Activated gamma-delta T cell (primary cell): ENCODE measurements around the gene CARMIL3.
"Not testable (repeated sequence)": the region's sequence is repeated elsewhere in the genome, so short reads cannot be mapped to it uniquely, and the experiment has no call there.

Experiments
- DNase-seq: peaks from one replicate; lab custom pipeline; 2025; lab: John Stamatoyannopoulos, UW

The CARMIL3 gene

GRCh38 chr14:24036963-24037657 is 14.7 kb upstream of the CARMIL3 start:
- not testable (repeated sequence) for DNase-seq

- no peak for DNase-seq
These were observed 14.2 kb upstream of the CARMIL3 start for GRCh38 chr14:24037658-24038037.

GRCh38 chr14:24038686-24039085 is 13.1 kb upstream of the CARMIL3 start:
- DNase-seq: no peak

GRCh38 chr14:24040692-24041091 is 11.1 kb upstream of the CARMIL3 start:
- no peak for DNase-seq

GRCh38 chr14:24042746-24043145 is 9.1 kb upstream of the CARMIL3 start:
- no peak for DNase-seq

GRCh38 chr14:24049002-24049401 is 2.8 kb upstream of the CARMIL3 start:
- not testable (repeated sequence) for DNase-seq

GRCh38 chr14:24050753-24051152 is 1.1 kb upstream of the CARMIL3 start:
- DNase-seq: not testable (repeated sequence)

GRCh38 chr14:24051176-24051788 is 527 bp upstream of the CARMIL3 start:
- DNase-seq: no peak

- no peak for DNase-seq
These were observed 1.1 kb downstream of the CARMIL3 start for GRCh38 chr14:24052656-24053547.

- no peak for DNase-seq
These were observed 1.9 kb downstream of the CARMIL3 start for GRCh38 chr14:24053548-24054323.

- no peak for DNase-seq
These were observed 2.5 kb downstream of the CARMIL3 start for GRCh38 chr14:24054324-24054641.

- DNase-seq: no peak
These were observed 2.8 kb downstream of the CARMIL3 start for GRCh38 chr14:24054646-24055045.

GRCh38 chr14:24055971-24056799 is 4.4 kb downstream of the CARMIL3 start:
- DNase-seq: no peak

GRCh38 chr14:24056800-24057184 is 5.0 kb downstream of the CARMIL3 start:
- no peak for DNase-seq

GRCh38 chr14:24057271-24057670 is 5.5 kb downstream of the CARMIL3 start:
- no peak for DNase-seq

GRCh38 chr14:24057867-24058259 is 6.1 kb downstream of the CARMIL3 start:
- no peak for DNase-seq

- no peak for DNase-seq
These were observed 6.6 kb downstream of the CARMIL3 start for GRCh38 chr14:24058260-24058950.

GRCh38 chr14:24058951-24059475 is 7.2 kb downstream of the CARMIL3 start:
- no peak for DNase-seq

GRCh38 chr14:24059841-24060388 is 8.1 kb downstream of the CARMIL3 start:
- no peak for DNase-seq

- no peak for DNase-seq
These were observed 8.6 kb downstream of the CARMIL3 start for GRCh38 chr14:24060443-24060842.
